GM23338 (cell line): Measurements from ENCODE around the gene ICAM1.

Experiments used
- EZH2 ChIP-seq: fragments of 200-600 bp; sonication (generic); IDR thresholded peaks from one replicate; pipeline ENCODE4 v1.8.0; 2017; ENCODE audit warnings: antibody characterized with exemption, mild to moderate bottlenecking, low read depth; ENCODE audit not compliant: unreplicated experiment
- EZH2phosphoT487 ChIP-seq: fragments of 200-600 bp; sonication (generic); IDR thresholded peaks from one replicate; pipeline ENCODE4 v1.8.1; 2018; ENCODE audit warnings: antibody characterized with exemption; ENCODE audit not compliant: unreplicated experiment
- JUNB ChIP-seq: IDR thresholded peaks from one replicate; pipeline ENCODE4 v1.6.1; 2016; ENCODE audit warnings: antibody characterized with exemption; ENCODE audit not compliant: unreplicated experiment
- NANOG ChIP-seq: IDR thresholded peaks from 2 replicates; pipeline ENCODE4 v1.6.1; 2016; ENCODE audit warnings: antibody characterized with exemption, borderline replicate concordance
- POLR2AphosphoS5 ChIP-seq: IDR thresholded peaks from 2 replicates; pipeline ENCODE4 v1.6.1; 2016; ENCODE audit warnings: antibody characterized with exemption, low read depth
- TF ChIP-seq, protein P1 (sequence below), 2 experiments: fragments of 200-600 bp in 1 of 2; sonication (generic) in 1 of 2; conservative IDR thresholded peaks; 2 replicates each; pipeline versions ENCODE4 v1.5.1 to v1.6.1; 2016 to 2017; ENCODE audit warnings: antibody characterized with exemption in 2 of 2, low read depth in 2 of 2, mild to moderate bottlenecking in 2 of 2, moderate library complexity in 1 of 2
- TF ChIP-seq, protein P2 (sequence below): IDR thresholded peaks from one replicate; pipeline ENCODE4 v1.6.1; 2018; ENCODE audit warnings: antibody characterized with exemption; ENCODE audit not compliant: unreplicated experiment

DNA sequence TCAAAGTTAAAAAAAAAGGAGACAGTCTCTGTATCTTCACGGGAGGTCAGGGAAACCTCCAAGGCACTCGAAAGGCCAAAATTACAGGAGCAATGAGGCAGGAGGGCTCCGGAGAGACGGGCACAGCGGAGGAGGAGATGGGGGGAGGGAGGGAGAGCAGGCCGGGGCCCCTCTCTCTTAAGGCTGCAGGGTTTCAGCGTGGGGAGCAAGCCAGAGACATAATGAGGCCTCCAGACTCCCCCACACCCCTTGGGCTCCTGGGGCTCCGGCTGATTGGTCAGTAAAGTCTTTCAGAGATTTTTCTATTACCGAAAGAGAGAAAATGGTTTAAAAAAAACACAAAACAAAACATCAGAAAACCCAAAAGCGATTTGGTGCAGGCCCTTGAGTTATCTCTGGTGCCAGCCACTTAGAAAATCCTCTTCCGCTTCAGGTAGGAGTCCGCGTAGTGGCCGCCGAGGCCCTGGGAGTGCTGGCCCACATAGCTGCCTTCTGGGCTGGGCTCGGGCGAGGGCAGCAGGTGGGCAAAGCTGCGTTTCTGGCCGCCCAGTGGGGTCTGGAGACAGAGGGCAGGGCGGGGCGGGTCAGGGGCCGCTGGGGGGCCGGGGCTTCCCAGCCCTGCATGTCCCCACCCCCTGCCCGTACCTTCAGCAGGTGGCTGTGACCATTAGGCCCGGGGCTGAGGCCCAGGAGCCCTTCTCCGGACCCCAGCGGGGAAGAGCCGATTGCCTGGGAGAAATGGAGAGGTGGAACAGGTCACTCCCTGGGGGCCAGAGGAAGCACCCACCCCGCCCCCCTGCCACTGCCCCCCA, 46.3 kb downstream of the ICAM1 start:
- TF ChIP-seq, protein P1, sequence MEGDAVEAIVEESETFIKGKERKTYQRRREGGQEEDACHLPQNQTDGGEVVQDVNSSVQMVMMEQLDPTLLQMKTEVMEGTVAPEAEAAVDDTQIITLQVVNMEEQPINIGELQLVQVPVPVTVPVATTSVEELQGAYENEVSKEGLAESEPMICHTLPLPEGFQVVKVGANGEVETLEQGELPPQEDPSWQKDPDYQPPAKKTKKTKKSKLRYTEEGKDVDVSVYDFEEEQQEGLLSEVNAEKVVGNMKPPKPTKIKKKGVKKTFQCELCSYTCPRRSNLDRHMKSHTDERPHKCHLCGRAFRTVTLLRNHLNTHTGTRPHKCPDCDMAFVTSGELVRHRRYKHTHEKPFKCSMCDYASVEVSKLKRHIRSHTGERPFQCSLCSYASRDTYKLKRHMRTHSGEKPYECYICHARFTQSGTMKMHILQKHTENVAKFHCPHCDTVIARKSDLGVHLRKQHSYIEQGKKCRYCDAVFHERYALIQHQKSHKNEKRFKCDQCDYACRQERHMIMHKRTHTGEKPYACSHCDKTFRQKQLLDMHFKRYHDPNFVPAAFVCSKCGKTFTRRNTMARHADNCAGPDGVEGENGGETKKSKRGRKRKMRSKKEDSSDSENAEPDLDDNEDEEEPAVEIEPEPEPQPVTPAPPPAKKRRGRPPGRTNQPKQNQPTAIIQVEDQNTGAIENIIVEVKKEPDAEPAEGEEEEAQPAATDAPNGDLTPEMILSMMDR (conservative IDR thresholded peaks at IDR 0.05; ENCODE audit: low read depth in 2 of 2) = no peak
- TF ChIP-seq EZH2phosphoT487 = no peak
- TF ChIP-seq NANOG = no peak
- TF ChIP-seq POLR2AphosphoS5 = no peak
- no peak for TF ChIP-seq EZH2
- TF ChIP-seq, protein P2, sequence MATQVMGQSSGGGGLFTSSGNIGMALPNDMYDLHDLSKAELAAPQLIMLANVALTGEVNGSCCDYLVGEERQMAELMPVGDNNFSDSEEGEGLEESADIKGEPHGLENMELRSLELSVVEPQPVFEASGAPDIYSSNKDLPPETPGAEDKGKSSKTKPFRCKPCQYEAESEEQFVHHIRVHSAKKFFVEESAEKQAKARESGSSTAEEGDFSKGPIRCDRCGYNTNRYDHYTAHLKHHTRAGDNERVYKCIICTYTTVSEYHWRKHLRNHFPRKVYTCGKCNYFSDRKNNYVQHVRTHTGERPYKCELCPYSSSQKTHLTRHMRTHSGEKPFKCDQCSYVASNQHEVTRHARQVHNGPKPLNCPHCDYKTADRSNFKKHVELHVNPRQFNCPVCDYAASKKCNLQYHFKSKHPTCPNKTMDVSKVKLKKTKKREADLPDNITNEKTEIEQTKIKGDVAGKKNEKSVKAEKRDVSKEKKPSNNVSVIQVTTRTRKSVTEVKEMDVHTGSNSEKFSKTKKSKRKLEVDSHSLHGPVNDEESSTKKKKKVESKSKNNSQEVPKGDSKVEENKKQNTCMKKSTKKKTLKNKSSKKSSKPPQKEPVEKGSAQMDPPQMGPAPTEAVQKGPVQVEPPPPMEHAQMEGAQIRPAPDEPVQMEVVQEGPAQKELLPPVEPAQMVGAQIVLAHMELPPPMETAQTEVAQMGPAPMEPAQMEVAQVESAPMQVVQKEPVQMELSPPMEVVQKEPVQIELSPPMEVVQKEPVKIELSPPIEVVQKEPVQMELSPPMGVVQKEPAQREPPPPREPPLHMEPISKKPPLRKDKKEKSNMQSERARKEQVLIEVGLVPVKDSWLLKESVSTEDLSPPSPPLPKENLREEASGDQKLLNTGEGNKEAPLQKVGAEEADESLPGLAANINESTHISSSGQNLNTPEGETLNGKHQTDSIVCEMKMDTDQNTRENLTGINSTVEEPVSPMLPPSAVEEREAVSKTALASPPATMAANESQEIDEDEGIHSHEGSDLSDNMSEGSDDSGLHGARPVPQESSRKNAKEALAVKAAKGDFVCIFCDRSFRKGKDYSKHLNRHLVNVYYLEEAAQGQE = no peak
- TF ChIP-seq JUNB = no peak
